ENCODE results near the gene PDCD1. TPM values are rescaled to one million over a fixed set of nuclear protein-coding genes. Genes with fewer than 3 reads are reported as not detected.

Gene PDCD1
- total and polyA plus RNA-seq, 10 of the 15 experiments (the other 5 are each of a cell fraction or from before 2014, with no cell fraction given), result 0.62 to 6.4 (median 2.9) TPM; not detected in 2

DNA sequence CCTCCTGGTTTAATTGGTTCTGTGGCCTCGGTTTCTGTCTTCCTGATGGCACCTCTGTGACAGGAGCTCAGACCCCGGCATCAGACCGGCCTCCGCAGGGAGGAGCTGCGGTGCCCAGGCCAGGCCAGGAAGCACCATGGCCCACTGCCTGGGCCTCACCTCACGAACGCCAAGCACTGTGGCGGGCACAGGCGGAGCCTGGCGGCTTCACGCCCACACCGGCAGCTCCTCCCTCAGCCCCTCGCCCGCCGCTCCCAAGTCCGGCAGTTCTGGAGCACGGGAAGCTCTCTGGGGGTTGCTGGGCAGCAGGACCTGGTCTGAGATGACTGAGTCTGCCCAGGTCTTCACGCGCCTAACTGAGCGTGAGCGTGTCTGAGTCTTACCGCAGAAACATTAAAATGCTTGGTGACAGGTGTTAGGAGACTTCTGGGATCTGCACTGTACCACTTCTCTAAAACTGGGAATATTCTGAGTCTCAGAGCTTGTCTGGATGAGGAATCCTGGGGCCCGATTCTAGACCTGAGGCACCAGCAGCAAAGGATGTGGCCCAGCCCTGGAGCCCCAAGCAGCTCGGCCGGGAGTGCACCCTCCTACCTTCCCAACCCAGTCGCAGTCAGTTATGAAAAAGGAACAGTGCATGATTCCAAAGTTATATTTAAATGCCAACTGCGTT lies 32.8 kb upstream of the PDCD1 start:
- H3K4me2 ChIP-seq (ENCODE audit: control insufficient read depth, insufficient read depth), result no peak overlapping the region
- ChIA-PET RAD21 (ENCODE audit: unreplicated experiment) (no interaction called here), CTCF (no interaction called here), POLR2A (no interaction called here), SMC1A (ENCODE audit: uncharacterized antibody, unreplicated experiment) (no interaction called here)
- FAIRE-seq, result no peak
- H2AFZ ChIP-seq (ENCODE audit: control insufficient read depth, low read depth, low read length), result no peak overlapping the region
- 86% methylated on average over 26 of the region's 27 CpGs for WGBS (ENCODE audit: insufficient coverage, insufficient replicate concordance, low lambda C conversion rate, missing lambda C conversion rate)
- no peak overlapping the region for H3K4me3 ChIP-seq
- no peak overlapping the region for H3K9ac ChIP-seq (ENCODE audit: control insufficient read depth, insufficient read depth, low read length)
- no peak overlapping the region for H3K27ac ChIP-seq (ENCODE audit: control insufficient read depth, insufficient read depth)
- H3K79me2 ChIP-seq (ENCODE audit: control insufficient read depth, insufficient read depth, low read length), result no peaks in the 10 kb centered on the region
- TF ChIP-seq SRF (IDR thresholded peaks at IDR 0.05; ENCODE audit: low read depth in 2 of 2, low read length in 2 of 2), result no peak
- no peak for TF ChIP-seq YBX1 (IDR thresholded peaks at IDR 0.05)
- TF ChIP-seq, protein P1, sequence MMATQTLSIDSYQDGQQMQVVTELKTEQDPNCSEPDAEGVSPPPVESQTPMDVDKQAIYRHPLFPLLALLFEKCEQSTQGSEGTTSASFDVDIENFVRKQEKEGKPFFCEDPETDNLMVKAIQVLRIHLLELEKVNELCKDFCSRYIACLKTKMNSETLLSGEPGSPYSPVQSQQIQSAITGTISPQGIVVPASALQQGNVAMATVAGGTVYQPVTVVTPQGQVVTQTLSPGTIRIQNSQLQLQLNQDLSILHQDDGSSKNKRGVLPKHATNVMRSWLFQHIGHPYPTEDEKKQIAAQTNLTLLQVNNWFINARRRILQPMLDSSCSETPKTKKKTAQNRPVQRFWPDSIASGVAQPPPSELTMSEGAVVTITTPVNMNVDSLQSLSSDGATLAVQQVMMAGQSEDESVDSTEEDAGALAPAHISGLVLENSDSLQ (IDR thresholded peaks at IDR 0.05), result no peak
- TF ChIP-seq, protein P2, sequence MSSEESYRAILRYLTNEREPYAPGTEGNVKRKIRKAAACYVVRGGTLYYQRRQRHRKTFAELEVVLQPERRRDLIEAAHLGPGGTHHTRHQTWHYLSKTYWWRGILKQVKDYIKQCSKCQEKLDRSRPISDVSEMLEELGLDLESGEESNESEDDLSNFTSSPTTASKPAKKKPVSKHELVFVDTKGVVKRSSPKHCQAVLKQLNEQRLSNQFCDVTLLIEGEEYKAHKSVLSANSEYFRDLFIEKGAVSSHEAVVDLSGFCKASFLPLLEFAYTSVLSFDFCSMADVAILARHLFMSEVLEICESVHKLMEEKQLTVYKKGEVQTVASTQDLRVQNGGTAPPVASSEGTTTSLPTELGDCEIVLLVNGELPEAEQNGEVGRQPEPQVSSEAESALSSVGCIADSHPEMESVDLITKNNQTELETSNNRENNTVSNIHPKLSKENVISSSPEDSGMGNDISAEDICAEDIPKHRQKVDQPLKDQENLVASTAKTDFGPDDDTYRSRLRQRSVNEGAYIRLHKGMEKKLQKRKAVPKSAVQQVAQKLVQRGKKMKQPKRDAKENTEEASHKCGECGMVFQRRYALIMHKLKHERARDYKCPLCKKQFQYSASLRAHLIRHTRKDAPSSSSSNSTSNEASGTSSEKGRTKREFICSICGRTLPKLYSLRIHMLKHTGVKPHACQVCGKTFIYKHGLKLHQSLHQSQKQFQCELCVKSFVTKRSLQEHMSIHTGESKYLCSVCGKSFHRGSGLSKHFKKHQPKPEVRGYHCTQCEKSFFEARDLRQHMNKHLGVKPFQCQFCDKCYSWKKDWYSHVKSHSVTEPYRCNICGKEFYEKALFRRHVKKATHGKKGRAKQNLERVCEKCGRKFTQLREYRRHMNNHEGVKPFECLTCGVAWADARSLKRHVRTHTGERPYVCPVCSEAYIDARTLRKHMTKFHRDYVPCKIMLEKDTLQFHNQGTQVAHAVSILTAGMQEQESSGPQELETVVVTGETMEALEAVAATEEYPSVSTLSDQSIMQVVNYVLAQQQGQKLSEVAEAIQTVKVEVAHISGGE (CRISPR knock-in tag; IDR thresholded peaks at IDR 0.05), result no peak
- no peak for TF ChIP-seq ESRRA (IDR thresholded peaks at IDR 0.05; ENCODE audit: low read length)
- no peak for TF ChIP-seq NFXL1 (IDR thresholded peaks at IDR 0.05; ENCODE audit: borderline replicate concordance)
- TF ChIP-seq, protein P3, sequence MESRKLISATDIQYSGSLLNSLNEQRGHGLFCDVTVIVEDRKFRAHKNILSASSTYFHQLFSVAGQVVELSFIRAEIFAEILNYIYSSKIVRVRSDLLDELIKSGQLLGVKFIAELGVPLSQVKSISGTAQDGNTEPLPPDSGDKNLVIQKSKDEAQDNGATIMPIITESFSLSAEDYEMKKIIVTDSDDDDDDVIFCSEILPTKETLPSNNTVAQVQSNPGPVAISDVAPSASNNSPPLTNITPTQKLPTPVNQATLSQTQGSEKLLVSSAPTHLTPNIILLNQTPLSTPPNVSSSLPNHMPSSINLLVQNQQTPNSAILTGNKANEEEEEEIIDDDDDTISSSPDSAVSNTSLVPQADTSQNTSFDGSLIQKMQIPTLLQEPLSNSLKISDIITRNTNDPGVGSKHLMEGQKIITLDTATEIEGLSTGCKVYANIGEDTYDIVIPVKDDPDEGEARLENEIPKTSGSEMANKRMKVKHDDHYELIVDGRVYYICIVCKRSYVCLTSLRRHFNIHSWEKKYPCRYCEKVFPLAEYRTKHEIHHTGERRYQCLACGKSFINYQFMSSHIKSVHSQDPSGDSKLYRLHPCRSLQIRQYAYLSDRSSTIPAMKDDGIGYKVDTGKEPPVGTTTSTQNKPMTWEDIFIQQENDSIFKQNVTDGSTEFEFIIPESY (IDR thresholded peaks at IDR 0.05), result no peak
- TF ChIP-seq CHD4 (IDR thresholded peaks at IDR 0.05), result no peak
- TF ChIP-seq HDAC2 (IDR thresholded peaks at IDR 0.05), result no peak
- TF ChIP-seq CBFB (IDR thresholded peaks at IDR 0.05; ENCODE audit: low read depth), result no peak
- no peak for TF ChIP-seq GABPA (IDR thresholded peaks at IDR 0.05; ENCODE audit: low read depth)
- no peak for TF ChIP-seq TARDBP (IDR thresholded peaks at IDR 0.05; ENCODE audit: borderline replicate concordance)
- TF ChIP-seq PML (IDR thresholded peaks at IDR 0.05; ENCODE audit: low read length), result no peak
- no peak for TF ChIP-seq IRF4 (IDR thresholded peaks at IDR 0.05; ENCODE audit: low read depth, low read length)
- TF ChIP-seq, protein P4, sequence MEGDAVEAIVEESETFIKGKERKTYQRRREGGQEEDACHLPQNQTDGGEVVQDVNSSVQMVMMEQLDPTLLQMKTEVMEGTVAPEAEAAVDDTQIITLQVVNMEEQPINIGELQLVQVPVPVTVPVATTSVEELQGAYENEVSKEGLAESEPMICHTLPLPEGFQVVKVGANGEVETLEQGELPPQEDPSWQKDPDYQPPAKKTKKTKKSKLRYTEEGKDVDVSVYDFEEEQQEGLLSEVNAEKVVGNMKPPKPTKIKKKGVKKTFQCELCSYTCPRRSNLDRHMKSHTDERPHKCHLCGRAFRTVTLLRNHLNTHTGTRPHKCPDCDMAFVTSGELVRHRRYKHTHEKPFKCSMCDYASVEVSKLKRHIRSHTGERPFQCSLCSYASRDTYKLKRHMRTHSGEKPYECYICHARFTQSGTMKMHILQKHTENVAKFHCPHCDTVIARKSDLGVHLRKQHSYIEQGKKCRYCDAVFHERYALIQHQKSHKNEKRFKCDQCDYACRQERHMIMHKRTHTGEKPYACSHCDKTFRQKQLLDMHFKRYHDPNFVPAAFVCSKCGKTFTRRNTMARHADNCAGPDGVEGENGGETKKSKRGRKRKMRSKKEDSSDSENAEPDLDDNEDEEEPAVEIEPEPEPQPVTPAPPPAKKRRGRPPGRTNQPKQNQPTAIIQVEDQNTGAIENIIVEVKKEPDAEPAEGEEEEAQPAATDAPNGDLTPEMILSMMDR (IDR thresholded peaks at IDR 0.05 in 2 of 3, conservative IDR thresholded peaks at IDR 0.05 in 1 of 3; ENCODE audit: control insufficient read depth in 2 of 3, extremely low read depth in 1 of 3, insufficient read depth in 1 of 3, low read depth in 3 of 3, low read length in 3 of 3), result no peak
- no peak for TF ChIP-seq ETV6 (conservative IDR thresholded peaks at IDR 0.05 in 1 of 2, IDR thresholded peaks at IDR 0.05 in 1 of 2; ENCODE audit: borderline replicate concordance in 1 of 2, low read depth in 1 of 2)
- intact Hi-C loops (cut with micrococcal nuclease; ENCODE audit: unreplicated experiment), result no loop called here
- H3K9me3 ChIP-seq (replicated peaks; ENCODE audit: control insufficient read depth, insufficient read depth, low read length), result no peaks in the 10 kb centered on the region; the same call in 2 of the 3 replicates
- H3K4me1 ChIP-seq (ENCODE audit: control insufficient read depth, insufficient read depth, low read length), result peaks cover 6% of the 10 kb centered on the region; the same call in 1 of the 2 replicates
- no peak for ATAC-seq
- H3K27me3 ChIP-seq (replicated peaks in 1 of 2; ENCODE audit: control insufficient read depth in 2 of 2, insufficient read depth in 2 of 2, low read length in 1 of 2), result no peaks in the 10 kb centered on the region
- DNase-seq (ENCODE audit: low read depth, low spot score), result no peak
- no peaks in the 10 kb centered on the region for H3K36me3 ChIP-seq (ENCODE audit: control insufficient read depth in 2 of 2, insufficient read depth in 2 of 2, low read length in 1 of 2)
- no peaks in the 10 kb centered on the region for H4K20me1 ChIP-seq (ENCODE audit: control insufficient read depth, insufficient read depth)
- in situ Hi-C loops (cut with MboI), result no loop called here
- BruUV-seq (replicated peaks), result no TSS peak
